OCI-LY1 (cell line): ENCODE measurements around the gene BOK.

Experiments
- H2AFZ ChIP-seq: fragments of 200-600 bp; sonication (generic), shearing (Covaris generic); 2 replicates; pipeline ENCODE4 v1.6.0; 2014; ENCODE audit warnings: antibody characterized with exemption, mild to moderate bottlenecking, low read length
- H3F3A ChIP-seq: fragments of 200-600 bp; sonication (generic), shearing (Covaris generic); 2 replicates; pipeline ENCODE4 v1.6.0; 2014; ENCODE audit warnings: mild to moderate bottlenecking, antibody characterized with exemption, low read length, moderate library complexity; ENCODE audit not compliant: insufficient read depth
- H3K27ac ChIP-seq: fragments of 200-600 bp; sonication (generic); 2 replicates; pipeline ENCODE4 v1.5.1; 2014; ENCODE audit warnings: low read length, mixed run types, mild to moderate bottlenecking, low read depth; ENCODE audit not compliant: poor library complexity, severe bottlenecking
- H3K27me3 ChIP-seq: fragments of 200-600 bp; sonication (generic); 2 replicates; pipeline ENCODE4 v1.6.0; 2014; ENCODE audit warnings: antibody characterized with exemption, mild to moderate bottlenecking, low read length, moderate library complexity; ENCODE audit not compliant: insufficient read depth
- H3K36me3 ChIP-seq: fragments of 200-600 bp; sonication (generic); 2 replicates; pipeline ENCODE4 v1.6.1; 2014; ENCODE audit warnings: mild to moderate bottlenecking, antibody characterized with exemption, low read length, moderate library complexity, mixed read lengths; ENCODE audit not compliant: insufficient read depth
- H3K4me1 ChIP-seq: fragments of 200-600 bp; sonication (generic); 2 replicates; pipeline ENCODE4 v1.5.1; 2014; ENCODE audit warnings: mild to moderate bottlenecking, low read length, moderate library complexity; ENCODE audit not compliant: insufficient read depth, severe bottlenecking
- H3K4me2 ChIP-seq: fragments of 200-600 bp; sonication (generic), shearing (Covaris generic); 2 replicates; pipeline ENCODE4 v1.6.1; 2014; ENCODE audit warnings: low read length
- H3K4me3 ChIP-seq: fragments of 200-600 bp; sonication (generic); 2 replicates; pipeline ENCODE4 v1.5.1; 2014; ENCODE audit warnings: low read length, low read depth, mild to moderate bottlenecking, mixed read lengths; ENCODE audit not compliant: poor library complexity, severe bottlenecking
- H3K79me2 ChIP-seq: fragments of 200-600 bp; shearing (Covaris generic); 2 replicates; pipeline ENCODE4 v1.6.1; 2016; ENCODE audit warnings: mixed run types, low read length, mixed read lengths; ENCODE audit not compliant: insufficient read depth
- H3K9ac ChIP-seq: fragments of 200-600 bp; sonication (generic), shearing (Covaris generic); 2 replicates; pipeline ENCODE4 v1.6.1; 2014; ENCODE audit warnings: mild to moderate bottlenecking, low read length, mixed read lengths
- H3K9me2 ChIP-seq: fragments of 200-600 bp; sonication (generic), shearing (Covaris generic); 2 replicates; pipeline ENCODE4 v1.6.1; 2014; ENCODE audit warnings: low read depth, mild to moderate bottlenecking, low read length, mixed read lengths
- H3K9me3 ChIP-seq: fragments of 200-600 bp; shearing (Covaris generic); 2 replicates; pipeline ENCODE4 v1.6.1; 2014; ENCODE audit warnings: low read length, mixed read lengths
- H4K20me1 ChIP-seq: fragments of 200-600 bp; sonication (generic), shearing (Covaris generic); 2 replicates; pipeline ENCODE4 v1.6.0; 2016; ENCODE audit warnings: mild to moderate bottlenecking, low read length; ENCODE audit not compliant: insufficient read depth
- EZH2 ChIP-seq: fragments of 200-600 bp; sonication (generic), shearing (Covaris generic); IDR thresholded peaks from 2 replicates; pipeline ENCODE4 v1.8.0; 2017; ENCODE audit warnings: borderline replicate concordance, mixed run types, mild to moderate bottlenecking, antibody characterized with exemption, low read length, moderate library complexity, mixed read lengths
- TF ChIP-seq, protein P1 (sequence below): fragments of 200-600 bp; sonication (generic), shearing (Covaris generic); IDR thresholded peaks from 2 replicates; pipeline ENCODE4 v1.5.1; 2017; ENCODE audit warnings: mild to moderate bottlenecking, antibody characterized with exemption, low read length, moderate library complexity, mixed read lengths

The BOK gene

DNA sequence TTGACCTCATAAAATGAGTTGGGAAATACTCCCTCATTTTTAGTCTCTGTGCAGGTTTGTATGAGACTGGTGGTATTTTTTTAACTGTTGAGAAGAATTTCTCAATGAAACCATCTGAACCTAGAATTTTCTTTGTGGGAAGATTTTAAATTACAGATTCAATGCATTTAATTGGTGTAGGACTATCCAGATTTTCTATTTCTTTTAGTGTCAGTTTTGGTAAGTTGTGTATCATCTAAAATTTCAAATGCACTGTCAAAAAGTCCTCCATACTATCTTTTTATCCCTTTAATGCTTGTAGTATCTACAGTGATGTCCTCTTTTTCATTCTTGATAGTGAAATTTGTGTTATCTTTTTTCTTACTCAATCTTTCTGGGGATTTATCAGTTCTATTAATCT is 1.8 kb upstream of the BOK start:
- Histone ChIP-seq H3K9ac (no peak overlapping the region), H3K27ac (no peak overlapping the region), H3K27me3 (no peaks in the 10 kb centered on the region; the same call in 1 of the 2 replicates), H3F3A (no peaks in the 10 kb centered on the region), H3K36me3 (no peaks in the 10 kb centered on the region), H3K9me3 (no peaks in the 10 kb centered on the region), H2AFZ (no peak overlapping the region), H3K9me2 (no peaks in the 10 kb centered on the region), H3K4me3 (no peak overlapping the region), H3K4me2 (no peak overlapping the region), H3K4me1 (no peaks in the 10 kb centered on the region), H3K79me2 (no peaks in the 10 kb centered on the region), H4K20me1 (no peaks in the 10 kb centered on the region)
- TF ChIP-seq EZH2 = no peak
- TF ChIP-seq, protein P1, sequence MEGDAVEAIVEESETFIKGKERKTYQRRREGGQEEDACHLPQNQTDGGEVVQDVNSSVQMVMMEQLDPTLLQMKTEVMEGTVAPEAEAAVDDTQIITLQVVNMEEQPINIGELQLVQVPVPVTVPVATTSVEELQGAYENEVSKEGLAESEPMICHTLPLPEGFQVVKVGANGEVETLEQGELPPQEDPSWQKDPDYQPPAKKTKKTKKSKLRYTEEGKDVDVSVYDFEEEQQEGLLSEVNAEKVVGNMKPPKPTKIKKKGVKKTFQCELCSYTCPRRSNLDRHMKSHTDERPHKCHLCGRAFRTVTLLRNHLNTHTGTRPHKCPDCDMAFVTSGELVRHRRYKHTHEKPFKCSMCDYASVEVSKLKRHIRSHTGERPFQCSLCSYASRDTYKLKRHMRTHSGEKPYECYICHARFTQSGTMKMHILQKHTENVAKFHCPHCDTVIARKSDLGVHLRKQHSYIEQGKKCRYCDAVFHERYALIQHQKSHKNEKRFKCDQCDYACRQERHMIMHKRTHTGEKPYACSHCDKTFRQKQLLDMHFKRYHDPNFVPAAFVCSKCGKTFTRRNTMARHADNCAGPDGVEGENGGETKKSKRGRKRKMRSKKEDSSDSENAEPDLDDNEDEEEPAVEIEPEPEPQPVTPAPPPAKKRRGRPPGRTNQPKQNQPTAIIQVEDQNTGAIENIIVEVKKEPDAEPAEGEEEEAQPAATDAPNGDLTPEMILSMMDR = no peak

DNA sequence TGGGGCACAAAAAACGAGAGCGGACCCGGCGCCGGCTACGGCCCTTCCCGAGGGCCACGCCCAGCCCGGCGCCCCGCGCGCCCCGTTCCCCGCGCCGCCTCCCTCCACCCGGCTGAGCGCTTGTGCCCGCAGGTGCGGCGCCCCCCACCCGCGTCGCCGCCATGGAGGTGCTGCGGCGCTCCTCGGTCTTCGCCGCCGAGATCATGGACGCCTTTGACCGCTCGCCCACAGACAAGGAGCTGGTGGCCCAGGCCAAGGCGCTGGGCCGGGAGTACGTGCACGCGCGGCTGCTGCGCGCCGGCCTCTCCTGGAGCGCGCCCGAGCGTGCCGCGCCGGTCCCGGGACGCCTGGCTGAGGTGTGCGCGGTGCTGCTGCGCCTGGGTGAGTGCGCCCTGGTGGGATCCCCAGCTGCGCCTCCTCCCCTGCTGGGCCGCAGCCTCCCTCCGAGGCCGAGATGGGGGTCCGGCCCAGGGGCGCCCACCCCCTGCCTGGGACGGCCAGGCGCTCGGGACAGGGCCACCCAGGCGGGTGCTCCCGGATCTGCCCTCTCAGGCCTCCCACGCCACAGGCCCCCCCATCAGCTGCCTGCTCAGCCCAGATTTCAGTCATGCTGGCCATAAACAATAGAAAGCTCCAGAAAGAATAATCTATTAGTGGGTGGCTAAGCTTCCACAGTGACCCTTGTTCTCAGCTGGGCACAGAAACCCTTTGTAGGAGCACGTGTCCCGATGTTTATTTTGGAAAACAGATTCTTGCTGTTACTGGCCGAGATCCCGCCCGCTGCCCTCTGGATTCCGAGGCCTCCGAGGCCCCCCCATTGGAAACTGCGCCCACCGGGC is 997 bp downstream of the BOK start:
- H3K9me3 ChIP-seq = no peaks in the 10 kb centered on the region
- H3K4me1 ChIP-seq = no peaks in the 10 kb centered on the region
- H3K4me2 ChIP-seq = no peak overlapping the region
- no peaks in the 10 kb centered on the region; the same call in 1 of the 2 replicates for H3K27me3 ChIP-seq
- no peak overlapping the region for H3K4me3 ChIP-seq
- H3K36me3 ChIP-seq = no peaks in the 10 kb centered on the region
- H2AFZ ChIP-seq = no peak overlapping the region
- TF ChIP-seq EZH2 = no peak
- TF ChIP-seq, protein P1 = no peak
- no peaks in the 10 kb centered on the region for H4K20me1 ChIP-seq
- no peaks in the 10 kb centered on the region for H3K79me2 ChIP-seq
- no peak overlapping the region for H3K27ac ChIP-seq
- H3K9ac ChIP-seq = no peak overlapping the region
- no peaks in the 10 kb centered on the region for H3K9me2 ChIP-seq
- no peaks in the 10 kb centered on the region for H3F3A ChIP-seq

DNA sequence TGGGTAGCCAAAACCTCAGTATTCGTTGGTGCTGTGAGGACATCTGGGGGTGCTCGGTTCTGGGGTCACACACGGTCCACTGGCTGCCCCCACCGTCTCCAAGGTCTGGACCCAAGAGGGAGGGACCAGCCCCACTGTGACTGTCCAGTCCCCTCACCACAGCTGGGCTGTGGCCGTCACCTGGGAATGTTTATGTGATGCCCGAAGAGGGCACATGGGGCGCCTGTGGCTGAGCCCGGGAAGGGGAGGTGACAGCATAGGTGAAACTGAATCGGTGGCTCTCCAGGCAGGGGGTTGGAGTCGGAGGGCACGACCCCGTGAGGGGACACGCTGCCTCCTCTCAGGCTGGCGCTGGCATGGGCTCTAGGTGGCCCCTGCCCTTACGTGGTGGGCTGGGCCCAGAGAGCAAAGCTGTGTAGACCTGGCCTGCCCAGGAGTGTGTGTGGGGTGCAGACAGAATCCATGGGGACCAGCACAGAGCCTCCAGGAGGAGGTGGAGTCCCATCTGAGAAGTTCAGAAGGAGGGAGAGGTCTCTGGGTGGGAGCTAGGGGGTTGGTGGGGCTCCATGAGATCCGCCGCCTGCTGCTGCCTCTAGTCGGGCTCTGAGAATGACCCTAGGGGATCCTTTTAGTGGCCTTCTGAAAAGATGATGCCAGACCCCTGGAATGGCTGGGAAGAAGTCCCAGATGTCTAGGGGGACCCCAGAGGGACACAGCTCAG is 1.8 kb downstream of the BOK start:
- TF ChIP-seq, protein P1 = no peak
- TF ChIP-seq EZH2 = no peak
- no peak overlapping the region for H3K9ac ChIP-seq
- no peaks in the 10 kb centered on the region for H4K20me1 ChIP-seq
- H3K9me3 ChIP-seq = no peaks in the 10 kb centered on the region
- no peaks in the 10 kb centered on the region for H3K9me2 ChIP-seq
- no peaks in the 10 kb centered on the region for H3K4me1 ChIP-seq
- H3F3A ChIP-seq = no peaks in the 10 kb centered on the region
- H3K79me2 ChIP-seq = no peaks in the 10 kb centered on the region
- no peaks in the 10 kb centered on the region for H3K36me3 ChIP-seq
- H3K4me3 ChIP-seq = no peak overlapping the region
- H3K27ac ChIP-seq = no peak overlapping the region
- no peak overlapping the region for H2AFZ ChIP-seq
- no peaks in the 10 kb centered on the region; the same call in 1 of the 2 replicates for H3K27me3 ChIP-seq
- no peak overlapping the region for H3K4me2 ChIP-seq
